ENCODE results near the gene IL34.

The IL34 gene

GRCh38 chr16:70692873-70693671 is 46.7 kb downstream of the IL34 start:
- H3K79me2 ChIP-seq (ENCODE audit: low read length), result no peaks in the 10 kb centered on the region
- no peak overlapping the region for H2AFZ ChIP-seq (ENCODE audit: low read depth, low read length)
- no peaks in the 10 kb centered on the region for H3K27me3 ChIP-seq (ENCODE audit: low read depth, low read length)
- H3K4me2 ChIP-seq (ENCODE audit: low read length), result no peak overlapping the region
- H4K20me1 ChIP-seq (ENCODE audit: insufficient read depth, low read length), result no peaks in the 10 kb centered on the region
- no peak overlapping the region for H3K9ac ChIP-seq (ENCODE audit: low read length)
- H3K4me3 ChIP-seq (ENCODE audit: low read length), result no peak overlapping the region
- H3K9me3 ChIP-seq (ENCODE audit: insufficient read depth, low read length), result no peaks in the 10 kb centered on the region
- H3K4me1 ChIP-seq (ENCODE audit: low read length), result no peaks in the 10 kb centered on the region
- TF ChIP-seq CTCF (IDR thresholded peaks at IDR 0.05; ENCODE audit: low read depth, low read length) (no peak), EZH2phosphoT487 (IDR thresholded peaks at IDR 0.05; ENCODE audit: low read depth) (no peak)
- no peaks in the 10 kb centered on the region for H3K36me3 ChIP-seq (replicated peaks; ENCODE audit: low read depth, low read length)
- no peak overlapping the region for H3K27ac ChIP-seq (ENCODE audit: low read length)

- Histone ChIP-seq H3K27ac (ENCODE audit: low read length) (no peak overlapping the region), H3K27me3 (ENCODE audit: low read depth, low read length) (no peaks in the 10 kb centered on the region), H2AFZ (ENCODE audit: low read depth, low read length) (no peak overlapping the region), H3K4me2 (ENCODE audit: low read length) (no peak overlapping the region), H3K4me3 (ENCODE audit: low read length) (no peak overlapping the region), H4K20me1 (ENCODE audit: insufficient read depth, low read length) (no peaks in the 10 kb centered on the region), H3K36me3 (replicated peaks; ENCODE audit: low read depth, low read length) (no peaks in the 10 kb centered on the region), H3K9ac (ENCODE audit: low read length) (no peak overlapping the region), H3K4me1 (ENCODE audit: low read length) (no peaks in the 10 kb centered on the region), H3K9me3 (ENCODE audit: insufficient read depth, low read length) (no peaks in the 10 kb centered on the region), H3K79me2 (ENCODE audit: low read length) (no peaks in the 10 kb centered on the region)
- TF ChIP-seq CTCF (IDR thresholded peaks at IDR 0.05; ENCODE audit: low read depth, low read length), result no peak
- TF ChIP-seq EZH2phosphoT487 (IDR thresholded peaks at IDR 0.05; ENCODE audit: low read depth), result no peak
Observed at GRCh38 chr16:70694088-70694867, 47.9 kb downstream of the IL34 start.

GRCh38 chr16:70694868-70695218 is 48.5 kb downstream of the IL34 start:
- H3K27ac ChIP-seq (ENCODE audit: low read length), result no peak overlapping the region
- no peaks in the 10 kb centered on the region for H3K9me3 ChIP-seq (ENCODE audit: insufficient read depth, low read length)
- no peak overlapping the region for H2AFZ ChIP-seq (ENCODE audit: low read depth, low read length)
- H3K79me2 ChIP-seq (ENCODE audit: low read length), result no peaks in the 10 kb centered on the region
- H3K9ac ChIP-seq (ENCODE audit: low read length), result no peak overlapping the region
- H4K20me1 ChIP-seq (ENCODE audit: insufficient read depth, low read length), result no peaks in the 10 kb centered on the region
- H3K36me3 ChIP-seq (replicated peaks; ENCODE audit: low read depth, low read length), result no peaks in the 10 kb centered on the region
- H3K27me3 ChIP-seq (ENCODE audit: low read depth, low read length), result no peaks in the 10 kb centered on the region
- no peak overlapping the region for H3K4me3 ChIP-seq (ENCODE audit: low read length)
- no peak for TF ChIP-seq CTCF (IDR thresholded peaks at IDR 0.05; ENCODE audit: low read depth, low read length)
- no peak for TF ChIP-seq EZH2phosphoT487 (IDR thresholded peaks at IDR 0.05; ENCODE audit: low read depth)
- no peaks in the 10 kb centered on the region for H3K4me1 ChIP-seq (ENCODE audit: low read length)
- H3K4me2 ChIP-seq (ENCODE audit: low read length), result no peak overlapping the region

GRCh38 chr16:70695331-70696070 is 49.1 kb downstream of the IL34 start:
- no peak overlapping the region for H3K4me2 ChIP-seq (ENCODE audit: low read length)
- no peak overlapping the region for H2AFZ ChIP-seq (ENCODE audit: low read depth, low read length)
- TF ChIP-seq CTCF (IDR thresholded peaks at IDR 0.05; ENCODE audit: low read depth, low read length), result no peak
- no peak for TF ChIP-seq EZH2phosphoT487 (IDR thresholded peaks at IDR 0.05; ENCODE audit: low read depth)
- H3K9ac ChIP-seq (ENCODE audit: low read length), result no peak overlapping the region
- no peaks in the 10 kb centered on the region for H3K9me3 ChIP-seq (ENCODE audit: insufficient read depth, low read length)
- no peak overlapping the region for H3K27ac ChIP-seq (ENCODE audit: low read length)
- H3K79me2 ChIP-seq (ENCODE audit: low read length), result no peaks in the 10 kb centered on the region
- H3K36me3 ChIP-seq (replicated peaks; ENCODE audit: low read depth, low read length), result no peaks in the 10 kb centered on the region
- no peaks in the 10 kb centered on the region for H3K4me1 ChIP-seq (ENCODE audit: low read length)
- H4K20me1 ChIP-seq (ENCODE audit: insufficient read depth, low read length), result no peaks in the 10 kb centered on the region
- H3K27me3 ChIP-seq (ENCODE audit: low read depth, low read length), result no peaks in the 10 kb centered on the region
- H3K4me3 ChIP-seq (ENCODE audit: low read length), result no peak overlapping the region
